CD14-positive monocyte (primary cell): Measurements from ENCODE around the gene SEC14L2. TPM values are rescaled to one million over a fixed set of nuclear protein-coding genes. Genes with fewer than 3 reads are reported as not detected.

Experiments used
- DNase-seq, 3 donors: peaks; one replicate each; pipeline ENCODE4 v3.0.0-alpha.2; 2011 to 2022
- H2AFZ ChIP-seq: 2 replicates; pipeline ENCODE4 v1.6.0; 2012; ENCODE audit warnings: mild to moderate bottlenecking, low read depth, low read length, inconsistent platforms; ENCODE audit not compliant: insufficient read depth, poor library complexity, severe bottlenecking
- H3K27ac ChIP-seq, 2 donors: 1 replicate in 1 of 2; 2 replicates in 1 of 2; pipeline ENCODE4 v1.5.1; 2012 to 2013; ENCODE audit warnings: low read length in 2 of 2, control low read depth in 1 of 2, inconsistent platforms in 1 of 2, low read depth in 1 of 2, mild to moderate bottlenecking in 1 of 2
- H3K27me3 ChIP-seq, 2 donors: one replicate each; pipeline versions ENCODE4 v1.6.0 to v1.6.1; 2011 to 2013; ENCODE audit warnings: low read length in 2 of 2; ENCODE audit not compliant: control insufficient read depth in 2 of 2, insufficient read depth in 2 of 2
- H3K36me3 ChIP-seq, 2 donors: replicated peaks in 1 of 2; 1 replicate in 1 of 2; 2 replicates in 1 of 2; pipeline versions ENCODE4 v1.5.1 to v1.6.1; 2012 to 2013; ENCODE audit warnings: low read length in 2 of 2, control low read depth in 1 of 2, inconsistent platforms in 1 of 2, mild to moderate bottlenecking in 1 of 2; ENCODE audit not compliant: insufficient read depth in 2 of 2, control insufficient read depth in 1 of 2
- H3K4me1 ChIP-seq, 2 donors: 1 replicate in 1 of 2; 2 replicates in 1 of 2; pipeline versions ENCODE4 v1.5.1 to v1.6.1; 2012 to 2013; ENCODE audit warnings: low read length in 2 of 2, control low read depth in 1 of 2, inconsistent platforms in 1 of 2, mild to moderate bottlenecking in 1 of 2, moderate library complexity in 1 of 2; ENCODE audit not compliant: insufficient read depth in 2 of 2, control insufficient read depth in 1 of 2
- H3K4me2 ChIP-seq: replicated peaks from 2 replicates; pipeline ENCODE3; 2012; ENCODE audit warnings: low read length, moderate library complexity, mild to moderate bottlenecking; ENCODE audit not compliant: poor library complexity, severe bottlenecking; ENCODE audit errors: extremely low read depth
- H3K4me3 ChIP-seq, 3 experiments: fragments of 200-600 bp in 1 of 3; sonication (generic) in 1 of 3; replicated peaks in 1 of 3; 1 replicate in 2 of 3; 2 replicates in 1 of 3; pipeline ENCODE4 v1.5.1; 2011 to 2013; ENCODE audit warnings: low read length in 3 of 3, mild to moderate bottlenecking in 3 of 3, control low read depth in 2 of 3, low read depth in 2 of 3, inconsistent platforms in 1 of 3, moderate library complexity in 1 of 3
- H3K79me2 ChIP-seq: 2 replicates; pipeline ENCODE4 v1.6.0; 2012; ENCODE audit warnings: mild to moderate bottlenecking, control low read depth, inconsistent platforms, low read length, moderate library complexity; ENCODE audit not compliant: insufficient read depth
- H3K9ac ChIP-seq: 2 replicates; pipeline ENCODE4 v1.6.0; 2017; ENCODE audit warnings: low read length, mild to moderate bottlenecking; ENCODE audit not compliant: insufficient read depth, poor library complexity, severe bottlenecking
- H3K9me3 ChIP-seq, 2 donors: replicated peaks in 1 of 2; 1 replicate in 1 of 2; 2 replicates in 1 of 2; pipeline versions ENCODE4 v1.5.1 to v1.6.1; 2012 to 2013; ENCODE audit warnings: low read length in 2 of 2, control low read depth in 1 of 2; ENCODE audit not compliant: control insufficient read depth in 1 of 2, insufficient read depth in 1 of 2
- H4K20me1 ChIP-seq: 2 replicates; pipeline ENCODE4 v1.6.0; 2012; ENCODE audit warnings: mild to moderate bottlenecking, low read length, control low read depth, moderate library complexity; ENCODE audit not compliant: insufficient read depth
- H3K27ac Mint-ChIP-seq, 7 donors: one replicate each; pipeline ENCODE4 v1.8.0; 2020; ENCODE audit warnings: mild to moderate bottlenecking in 7 of 7, mixed read lengths in 7 of 7, moderate library complexity in 6 of 7, inconsistent platforms in 2 of 7
- H3K27me3 Mint-ChIP-seq, 3 donors: one replicate each; pipeline ENCODE4 v1.8.0; 2021 to 2022; ENCODE audit warnings: low read depth in 3 of 3, mild to moderate bottlenecking in 3 of 3, mixed read lengths in 3 of 3, moderate library complexity in 3 of 3, inconsistent platforms in 1 of 3
- H3K36me3 Mint-ChIP-seq, 2 donors: one replicate each; pipeline ENCODE4 v1.8.0; 2020; ENCODE audit warnings: mixed read lengths in 2 of 2, inconsistent platforms in 1 of 2, mild to moderate bottlenecking in 1 of 2
- H3K4me1 Mint-ChIP-seq: one replicate; pipeline ENCODE4 v1.8.0; 2020; ENCODE audit warnings: mild to moderate bottlenecking, mixed read lengths
- H3K4me3 Mint-ChIP-seq, 2 donors: one replicate each; pipeline ENCODE4 v1.8.0; 2020; ENCODE audit warnings: mild to moderate bottlenecking in 2 of 2, mixed read lengths in 2 of 2, moderate library complexity in 1 of 2
- H3K9me3 Mint-ChIP-seq, 7 donors: one replicate each; pipeline ENCODE4 v1.8.0; 2020 to 2022; ENCODE audit warnings: mixed read lengths in 7 of 7, mild to moderate bottlenecking in 6 of 7, moderate library complexity in 6 of 7, inconsistent platforms in 2 of 7
- CTCF ChIP-seq: fragments of 200-600 bp; IDR thresholded peaks from one replicate; pipeline ENCODE4 v1.8.0; 2022; ENCODE audit warnings: antibody characterized with exemption, mild to moderate bottlenecking
- WGBS: methylation state at CpG from one replicate; pipeline ENCODE4 v1.1.5; 2013; ENCODE audit warnings: missing lambda C conversion rate; ENCODE audit not compliant: insufficient coverage; 5-methylcytosine and 5-hydroxymethylcytosine counted together
- intact Hi-C, 2 donors: fragments of 100-400 bp; cut with micrococcal nuclease; formaldehyde crosslinking; loops; one replicate each; pipeline versions ENCODE4 v1.15.0 to v1.15.1; 2023
- polyA plus RNA-seq, 3 donors: library from polyadenylated mRNA; depleted of rRNA in 1 of 3; unstranded in 2 of 3; stranded (reverse) in 1 of 3; fragments of 300-500 nt in 2 of 3; fragments of >200 nt in 1 of 3; fragmentation: Illumina TruSeq in 2 of 3; gene quantifications; 1 replicate in 2 of 3; 2 replicates in 1 of 3; pipeline ENCODE4 v1.2.3, GENCODE V29; 2012 to 2021

SEC14L2 gene
- polyA plus RNA-seq, 3 donors: 0.03 TPM; not detected in 1

GRCh38 chr22:30425616-30426387 is 29.0 kb downstream of the SEC14L2 start, which contains the start of gene MTFP1:
Gene MTFP1 (plus strand): TSS chr22:30425768. CDS start chr22:30425880, 112 bp downstream.
- H4K20me1 ChIP-seq: no peaks in the 10 kb centered on the region
- H3K9me3 ChIP-seq: no peaks in the 10 kb centered on the region
- Mint-ChIP-seq H3K27me3 (peaks cover 0 to 2% (median 2%) of the 10 kb centered on the region in 3 donors), H3K4me3 (peak within 1 kb of the TSS; percentile 92 to 96), H3K27ac (peak within 1 kb of the TSS; percentile 76 to 97 (median 85)), H3K36me3 (peaks cover 3 to 14% of the 10 kb centered on the region in 2 donors), H3K4me1 (peaks cover 40% of the 10 kb centered on the region), H3K9me3 (peaks cover 0 to 3% (median 0%) of the 10 kb centered on the region in 7 donors)
- peak within 1 kb of the TSS; percentile 96 for H3K9ac ChIP-seq
- H3K4me3 ChIP-seq: peak within 1 kb of the TSS; percentile 49 to 88 (median 52)
- H3K27me3 ChIP-seq: no peaks in the 10 kb centered on the region
- H3K4me1 ChIP-seq: peaks cover 40 to 46% of the 10 kb centered on the region in 2 donors
- peak within 1 kb of the TSS; percentile 85 for H3K4me2 ChIP-seq
- WGBS: 4% methylated on average over 52 of the region's 61 CpGs
- peak within 1 kb of the TSS in 1 of 2 donors; percentile 97 for H3K27ac ChIP-seq
- DNase-seq: peak; percentile 34 to 71 (median 43)
- H3K36me3 ChIP-seq: no peaks in the 10 kb centered on the region
- intact Hi-C loops: loop anchor here (2.0 to 10.0 kb wide), 4 partner anchors 17 to 541 kb away; partner anchors contain the start of genes MTMR3 (in 1 of the 2) and RNF215 (in 1 of the 2)
- H3K79me2 ChIP-seq: peaks cover 6% of the 10 kb centered on the region
- no peak for TF ChIP-seq CTCF
- H2AFZ ChIP-seq: peak within 1 kb of the TSS; percentile 95
